Ammon's horn (tissue), 1 donor: ENCODE measurements around the gene BRMS1.

ENCODE experiments used
- DNase-seq: peaks from one replicate; pipeline ENCODE4 v3.0.0-alpha.2; 2016; ENCODE audit warnings: low spot score

BRMS1 gene

DNA sequence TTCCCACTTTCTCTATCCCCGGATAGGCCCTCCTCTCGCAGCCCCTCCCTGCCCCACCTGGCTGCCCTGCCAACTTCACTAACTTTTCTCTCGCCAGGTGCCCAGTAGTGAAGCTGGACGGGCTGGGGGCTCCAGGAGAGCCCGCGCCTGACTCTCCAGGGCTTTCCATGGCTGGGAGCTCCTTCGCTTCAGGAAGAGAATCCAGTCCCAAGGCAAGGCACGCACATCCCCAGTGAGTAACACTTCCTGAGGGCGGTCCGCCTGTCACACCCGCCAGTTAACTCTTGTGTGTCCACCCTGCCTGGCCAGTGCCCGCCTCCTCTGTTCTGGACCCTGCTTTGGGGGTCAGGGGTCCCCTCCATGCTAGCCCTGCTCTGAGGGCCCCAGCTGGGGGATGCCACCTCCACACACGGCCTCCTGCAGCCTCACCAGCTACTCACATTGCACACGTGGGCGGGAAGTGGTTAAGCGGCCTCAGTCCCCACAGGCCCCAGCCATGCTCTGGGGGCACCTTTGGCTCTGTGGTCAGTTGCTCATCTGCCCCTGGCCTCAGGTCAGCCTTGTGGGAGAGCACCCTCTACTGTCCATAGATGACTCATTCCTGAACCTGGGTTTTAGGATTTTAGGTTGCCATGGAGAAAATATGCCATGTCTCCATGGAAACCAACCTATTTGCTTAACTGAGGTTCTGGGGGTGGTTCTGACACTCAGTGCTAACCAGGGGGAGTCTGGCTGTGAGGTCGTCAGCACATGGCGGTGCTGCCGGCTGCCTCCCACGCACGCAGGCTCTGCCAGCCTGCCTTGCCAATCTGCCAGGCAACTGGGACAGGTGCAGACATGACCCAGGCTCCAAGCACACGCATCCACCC, 8.4 kb downstream of the BRMS1 start, which contains the start of gene RIN1:
RIN1 (minus strand) TSS at position 201 of the 869 bp plus-strand sequence; CDS start at position 169, 32 bp downstream.
- DNase-seq = peak; percentile 82

DNA sequence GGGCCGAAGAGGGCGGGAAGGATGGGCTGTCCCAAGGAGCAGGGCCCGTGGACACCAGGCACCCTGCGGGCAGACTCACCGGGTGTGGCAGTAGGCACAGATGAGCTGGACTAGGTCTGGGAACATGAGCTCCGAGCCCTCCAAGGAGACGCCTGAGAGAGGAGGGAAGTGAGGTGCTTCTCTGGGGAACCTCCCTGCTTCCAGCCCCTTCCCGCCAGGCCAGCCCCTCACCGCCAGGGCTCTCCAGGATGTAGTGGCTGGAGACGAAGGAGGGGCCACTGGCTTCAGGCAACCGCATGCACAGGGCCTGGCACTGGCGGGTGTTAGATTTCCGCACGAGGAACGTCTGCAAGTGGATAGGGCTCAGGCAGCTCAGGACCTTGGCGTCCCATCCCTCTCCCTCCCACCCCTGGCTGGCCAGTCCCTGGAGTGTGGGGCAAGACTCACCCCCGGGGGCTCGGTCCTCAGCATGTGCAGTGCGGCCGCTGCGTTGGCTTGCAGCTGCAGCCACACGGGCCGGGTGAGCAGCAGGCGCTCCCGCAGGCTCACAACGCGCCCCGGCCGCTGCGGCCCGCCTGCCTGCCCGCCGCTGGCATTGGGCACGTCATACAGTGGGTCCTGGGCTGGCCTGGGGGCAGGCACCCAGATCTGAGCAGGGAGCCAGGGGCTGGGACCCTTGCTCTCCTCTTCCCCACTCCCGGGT, 9.2 kb downstream of the BRMS1 start:
- DNase-seq = no peak

DNA sequence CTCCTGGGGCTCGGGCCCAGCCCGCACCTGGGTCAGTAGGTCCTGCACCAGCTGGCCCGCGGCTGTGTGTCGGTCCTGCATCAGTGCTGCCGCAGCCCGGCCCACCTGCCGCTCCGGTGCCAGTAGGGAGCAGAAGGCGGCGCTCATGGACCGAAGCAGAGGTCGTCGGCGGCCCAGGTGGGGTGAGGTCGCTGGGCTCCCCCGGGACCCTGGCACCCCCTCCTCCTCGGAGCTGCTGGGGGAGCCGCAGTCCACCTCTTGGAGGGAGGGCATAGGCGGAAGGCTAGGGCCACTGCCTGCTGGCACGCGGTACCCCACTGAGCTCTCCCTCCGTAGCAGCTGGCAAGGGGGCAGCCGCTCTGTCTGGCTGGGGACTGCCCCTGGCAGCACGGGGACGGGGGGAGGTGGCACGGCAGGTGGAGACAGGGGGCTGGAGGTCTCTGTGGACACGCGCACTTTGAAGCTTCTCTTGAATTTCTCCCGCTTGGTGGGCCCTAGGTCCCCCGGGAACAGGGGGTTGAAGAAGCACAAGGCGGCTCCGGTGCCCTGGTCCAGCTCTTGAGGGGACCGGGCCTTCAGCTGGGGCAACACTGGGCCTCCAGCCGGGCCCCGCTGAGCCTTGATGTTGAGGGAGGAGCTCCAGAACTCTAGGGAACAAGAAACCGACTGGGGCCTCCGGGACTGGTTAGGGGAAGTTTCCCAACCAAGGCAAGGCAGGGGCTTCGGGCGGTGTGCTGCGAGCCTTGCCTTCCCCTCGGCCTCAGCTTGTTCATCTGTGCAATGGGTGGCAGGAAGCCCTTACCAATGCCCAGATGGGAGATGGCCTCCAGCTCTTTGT, 10.1 kb downstream of the BRMS1 start:
- no peak for DNase-seq

GRCh38 chr11:66333896-66334604, 10.9 kb downstream of the BRMS1 start:
- DNase-seq = no peak

- DNase-seq = no peak
These were observed 11.6 kb downstream of the BRMS1 start for GRCh38 chr11:66333220-66333877.

DNA sequence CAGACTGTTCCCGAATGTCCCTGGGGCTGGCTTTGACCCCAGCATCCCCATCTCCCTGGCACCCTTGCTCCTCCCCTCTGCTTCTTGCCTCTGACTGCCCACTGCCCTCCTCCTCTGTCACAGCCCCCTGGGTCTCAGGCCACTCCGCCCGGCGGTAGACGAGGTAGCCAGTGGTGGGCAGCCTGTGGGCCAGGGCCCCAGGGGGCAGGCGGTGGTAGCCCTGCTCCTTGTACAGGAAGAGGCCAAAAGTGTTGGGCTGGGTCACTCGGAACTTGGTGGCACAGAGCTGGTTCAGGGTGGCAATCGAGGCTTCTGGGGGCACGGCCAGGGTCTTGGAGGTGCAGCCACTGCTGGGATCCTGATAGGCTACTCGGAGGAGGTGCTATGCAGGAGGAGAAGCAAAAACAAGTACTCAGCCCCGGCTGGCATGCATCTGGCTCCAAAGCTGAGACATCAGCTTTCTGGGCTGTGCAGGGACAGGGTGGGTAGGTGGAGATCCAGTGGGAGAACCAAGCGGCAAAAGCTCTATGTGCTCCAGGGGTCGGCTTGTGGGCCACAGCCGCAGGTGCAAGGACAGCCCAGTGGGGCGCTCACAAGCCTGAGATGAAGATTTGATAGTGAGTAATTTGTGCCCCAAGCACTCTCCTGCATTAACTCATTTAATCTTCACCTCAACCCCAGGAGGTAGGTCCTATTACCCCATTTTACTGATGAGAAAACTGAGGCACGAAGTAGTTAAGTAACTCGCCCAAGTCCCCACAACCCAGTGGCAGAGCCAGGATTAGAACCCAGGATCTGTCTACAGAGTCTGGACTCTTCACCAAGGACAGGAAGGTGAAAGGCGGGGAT, 12.3 kb downstream of the BRMS1 start:
- no peak for DNase-seq

GRCh38 chr11:66331542-66332370, 13.1 kb downstream of the BRMS1 start:
- DNase-seq = no peak

DNA sequence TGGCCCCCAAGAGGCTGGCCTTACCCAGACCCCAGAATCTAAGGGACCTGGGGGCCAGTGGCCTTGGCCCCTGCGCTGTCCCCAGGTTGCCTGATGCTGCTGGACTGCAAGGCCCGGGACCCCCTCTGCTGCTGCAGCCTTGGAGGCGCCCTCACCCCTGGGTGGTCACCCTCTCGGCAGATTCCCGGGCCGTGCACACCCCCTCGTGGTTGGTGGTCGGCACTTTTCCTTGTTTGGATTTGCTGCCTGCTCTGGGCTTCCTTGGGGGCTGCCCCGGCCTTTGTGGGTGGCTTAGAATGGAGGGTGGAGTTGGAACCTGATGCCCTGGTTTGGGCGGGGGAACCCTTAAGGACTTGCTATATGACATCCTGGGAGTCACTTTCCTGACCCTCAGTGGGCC, 14.0 kb downstream of the BRMS1 start:
- DNase-seq = no peak

- no peak for DNase-seq
These were observed 15.7 kb downstream of the BRMS1 start for GRCh38 chr11:66329165-66329673.

- peak; percentile 85 for DNase-seq
These were observed 16.4 kb downstream of the BRMS1 start for GRCh38 chr11:66328302-66329144.

DNA sequence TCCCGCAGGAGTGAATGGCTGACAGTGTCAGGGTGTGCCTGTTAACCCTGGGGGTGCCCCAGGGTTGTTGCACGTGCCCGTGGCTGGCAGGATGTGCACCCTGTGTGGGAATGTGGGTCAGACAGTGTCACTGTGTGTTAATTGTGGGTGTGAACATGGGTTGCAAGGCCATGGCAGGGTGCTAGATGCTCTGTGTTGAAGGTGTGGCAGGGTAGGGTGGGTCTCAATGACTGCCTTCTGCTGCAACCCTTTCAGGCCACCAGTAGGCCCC, 16.9 kb downstream of the BRMS1 start:
- no peak for DNase-seq

DNA sequence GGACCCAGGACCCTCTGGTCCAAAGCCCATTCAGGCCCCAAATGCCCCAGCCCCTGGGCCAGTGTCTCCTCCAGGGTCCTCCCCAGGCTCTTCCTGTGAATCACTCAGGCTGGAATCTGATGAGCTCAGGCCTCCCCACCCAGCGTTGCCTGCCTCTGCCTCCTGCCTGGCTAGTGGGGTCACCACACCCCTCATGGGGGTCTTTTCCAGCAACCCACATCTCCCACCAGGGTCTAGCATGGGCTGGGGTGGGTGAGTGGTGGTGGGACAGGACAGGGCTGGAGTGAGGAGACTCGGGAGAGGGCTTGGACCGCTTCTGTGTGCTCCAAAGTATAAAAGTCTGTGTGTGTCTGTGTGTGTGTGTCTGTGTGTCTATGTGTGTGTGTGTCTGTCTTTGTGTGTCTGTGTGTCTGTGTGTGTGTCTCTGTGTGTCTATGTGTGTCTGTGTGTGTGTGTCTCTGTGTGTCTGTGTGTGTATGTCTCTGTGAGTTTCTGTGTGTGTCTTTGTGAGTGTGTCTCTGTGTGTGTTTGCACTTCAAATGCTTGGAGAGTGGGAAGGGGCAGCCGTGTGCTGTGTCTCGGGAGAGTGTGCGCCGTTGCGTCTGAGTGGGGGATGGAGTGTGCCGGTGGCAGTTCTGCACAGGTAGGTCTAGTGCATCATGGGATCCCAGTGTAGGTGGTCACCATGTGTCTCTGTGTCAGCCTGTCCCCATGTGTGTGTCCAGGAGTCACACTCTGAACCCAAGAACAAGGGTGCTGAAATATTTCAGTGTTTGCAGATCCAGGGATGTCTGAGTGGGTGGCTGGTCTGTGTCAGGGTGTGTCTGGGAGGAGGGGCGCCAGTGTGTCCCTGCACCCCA, 17.5 kb downstream of the BRMS1 start:
- DNase-seq = no peak

GRCh38 chr11:66326261-66327111, 18.4 kb downstream of the BRMS1 start:
- no peak for DNase-seq

GRCh38 chr11:66325263-66325671, 19.6 kb downstream of the BRMS1 start:
- no peak for DNase-seq

DNA sequence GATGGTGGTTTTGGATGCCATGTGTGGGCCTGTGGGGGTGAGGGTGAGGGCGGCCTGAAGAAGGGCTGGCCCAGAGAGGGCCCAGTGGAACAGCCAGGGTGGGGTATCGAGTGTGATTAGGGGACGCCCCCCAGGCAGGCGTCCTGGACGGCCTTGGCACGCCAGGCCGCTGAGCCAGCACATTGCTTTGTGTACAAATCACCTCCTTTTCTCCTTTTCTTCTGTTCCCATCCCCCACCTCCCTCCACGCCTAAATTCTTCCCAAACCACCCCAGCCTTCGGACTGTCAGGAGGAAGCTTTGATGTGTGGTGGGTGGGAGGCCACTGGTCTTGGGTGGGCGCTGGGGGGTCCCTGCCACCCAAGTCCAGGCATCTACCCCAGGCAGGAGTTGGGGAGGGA, 20.2 kb downstream of the BRMS1 start:
- no peak for DNase-seq

GRCh38 chr11:66323684-66324083, 21.2 kb downstream of the BRMS1 start:
- no peak for DNase-seq
